GM23248 (cell line): ENCODE data around the gene CCL4L2.
"Not testable (repeated sequence)": the region's sequence is repeated elsewhere in the genome, so short reads cannot be mapped to it uniquely, and the experiment has no call there.

Experiments
- EZH2 ChIP-seq: fragments of 200-600 bp; sonication (generic); IDR thresholded peaks from 2 replicates; pipeline ENCODE4 v1.6.1; 2018; ENCODE audit warnings: antibody characterized with exemption, mild to moderate bottlenecking; ENCODE audit not compliant: insufficient read depth, poor library complexity, severe bottlenecking
- EZH2phosphoT487 ChIP-seq: fragments of 200-600 bp; sonication (generic); IDR thresholded peaks from 2 replicates; pipeline ENCODE4 v1.6.1; 2018; ENCODE audit warnings: antibody characterized with exemption, moderate library complexity, mild to moderate bottlenecking, low read depth; ENCODE audit not compliant: insufficient read depth

DNA sequence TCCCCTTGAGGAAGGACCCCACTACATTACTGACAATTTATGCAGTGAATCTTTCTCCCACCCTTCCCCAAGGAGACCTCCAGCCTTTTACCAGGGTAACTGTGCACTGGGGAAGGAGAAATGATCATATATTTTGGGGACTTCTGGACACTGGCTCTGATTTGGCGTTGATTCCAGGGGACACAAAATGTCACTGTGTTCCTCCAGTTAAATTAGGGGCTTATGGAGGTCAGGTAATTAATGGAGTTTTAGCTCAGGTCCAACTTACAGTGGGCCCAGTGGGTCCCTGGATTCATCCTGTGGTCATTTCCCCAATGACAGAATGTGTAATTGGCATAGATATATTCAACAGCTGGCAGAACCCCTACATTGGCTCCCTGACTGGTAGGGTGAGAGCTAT is 8.7 kb downstream of the CCL4L2 start:
- not testable (repeated sequence) for TF ChIP-seq EZH2phosphoT487, EZH2
